ENCODE measurements around the gene FTO.

GRCh38 chr16:53726625-53727024, 22.7 kb downstream of the FTO start:
- no peak for TF ChIP-seq CTCF (IDR thresholded peaks at IDR 0.05)
- no peak for TF ChIP-seq POLR2A (IDR thresholded peaks at IDR 0.05)
- TF ChIP-seq EP300 (IDR thresholded peaks at IDR 0.05) = no peak
